GM12875 (cell line): ENCODE results near the gene PPP1R16B.

Experiments used
- H3K4me3 ChIP-seq: one replicate; pipeline ENCODE4 v1.5.1; 2011; ENCODE audit warnings: low read depth, low read length, control low read depth
- CTCF ChIP-seq: IDR thresholded peaks from 2 replicates; pipeline ENCODE4 v1.5.1; 2011; ENCODE audit warnings: low read depth, mild to moderate bottlenecking, control low read depth, inconsistent platforms, low read length, moderate library complexity, borderline replicate concordance; ENCODE audit not compliant: insufficient read depth

PPP1R16B gene

GRCh38 chr20:38828514-38829295 is 23.2 kb downstream of the PPP1R16B start:
- no peak overlapping the region for H3K4me3 ChIP-seq
- TF ChIP-seq CTCF = no peak

GRCh38 chr20:38829296-38829875 is 23.9 kb downstream of the PPP1R16B start:
- TF ChIP-seq CTCF = no peak
- H3K4me3 ChIP-seq = no peak overlapping the region

GRCh38 chr20:38830356-38830755 is 24.9 kb downstream of the PPP1R16B start:
- H3K4me3 ChIP-seq = no peak overlapping the region
- TF ChIP-seq CTCF = no peak

GRCh38 chr20:38831049-38831691 is 25.7 kb downstream of the PPP1R16B start:
- TF ChIP-seq CTCF = no peak
- H3K4me3 ChIP-seq = no peak overlapping the region

GRCh38 chr20:38831995-38832620 is 26.6 kb downstream of the PPP1R16B start:
- no peak for TF ChIP-seq CTCF
- no peak overlapping the region for H3K4me3 ChIP-seq

DNA sequence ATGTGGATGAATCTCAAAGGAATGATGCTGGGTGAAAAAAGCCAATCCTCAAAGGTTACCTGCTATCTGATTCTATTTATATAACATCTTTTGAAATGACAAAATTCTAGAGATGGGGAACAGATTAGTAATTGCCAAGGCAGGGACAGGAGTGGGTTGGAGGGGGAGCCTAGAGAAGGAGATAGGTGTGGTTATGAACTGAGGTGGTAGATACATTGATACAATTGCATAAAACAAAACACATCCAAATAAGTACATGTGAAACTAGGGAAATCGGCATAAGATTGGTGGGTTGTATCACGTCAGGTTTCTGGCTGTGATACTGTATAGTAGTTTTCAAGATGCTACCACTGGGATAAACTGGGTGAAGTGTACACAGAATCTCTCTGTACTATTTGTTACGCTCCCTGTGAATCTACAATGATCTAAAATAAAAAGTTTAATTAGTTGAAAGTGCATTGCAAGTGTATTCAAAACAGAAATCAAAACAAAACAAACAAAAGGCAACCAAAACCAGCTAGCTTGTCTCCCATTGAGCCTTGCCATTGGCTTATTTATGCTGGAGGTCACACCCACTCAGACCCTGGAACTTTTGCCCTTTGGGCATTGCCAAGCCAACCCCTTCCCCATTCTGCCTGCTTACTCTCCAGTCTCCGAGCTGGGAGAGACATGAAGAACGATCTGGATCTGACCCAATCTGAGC is 27.8 kb downstream of the PPP1R16B start:
- TF ChIP-seq CTCF = no peak
- no peak overlapping the region for H3K4me3 ChIP-seq
